HG02870 (cell line): ENCODE results near the gene OSBPL1A.
A peak's percentile ranks its signal among the peaks of the same experiment; 100 is the strongest.

Experiments
- ATAC-seq: cut with Tn5 transposase; IDR thresholded peaks from one replicate; pipeline ENCODE4 v1.9.1; 2021; ENCODE audit warnings: mild to moderate bottlenecking, moderate library complexity; ENCODE audit not compliant: unreplicated experiment

Gene OSBPL1A

GRCh38 chr18:24138409-24138788 lies 259.2 kb downstream of the OSBPL1A start:
- no peak for ATAC-seq

DNA sequence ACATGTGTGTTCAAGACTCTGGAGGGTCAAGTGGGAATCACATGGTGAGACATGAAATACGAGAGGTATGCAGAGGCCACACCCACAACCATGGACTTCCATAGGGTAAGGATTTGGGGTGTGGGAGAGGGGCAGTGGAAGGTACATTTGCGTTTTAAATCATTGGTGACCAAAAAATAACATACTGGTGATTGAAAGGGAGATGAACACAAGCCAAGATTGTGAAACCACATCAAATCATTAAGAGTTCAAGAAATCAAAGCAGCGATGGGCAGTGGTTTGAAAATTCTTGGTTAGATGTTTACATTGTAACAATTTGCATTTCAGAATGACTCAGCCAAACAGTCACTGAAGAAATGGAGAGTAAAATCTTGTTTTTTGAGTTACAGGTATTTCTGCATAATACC lies 260.7 kb downstream of the OSBPL1A start:
- no peak for ATAC-seq

GRCh38 chr18:24130494-24130893 lies 267.1 kb downstream of the OSBPL1A start:
- no peak for ATAC-seq

GRCh38 chr18:24128700-24129099 lies 268.9 kb downstream of the OSBPL1A start:
- ATAC-seq = no peak

- no peak for ATAC-seq
Measured at GRCh38 chr18:24127735-24128134, 269.9 kb downstream of the OSBPL1A start.

GRCh38 chr18:24126155-24126961 lies 271.3 kb downstream of the OSBPL1A start:
- no peak for ATAC-seq

DNA sequence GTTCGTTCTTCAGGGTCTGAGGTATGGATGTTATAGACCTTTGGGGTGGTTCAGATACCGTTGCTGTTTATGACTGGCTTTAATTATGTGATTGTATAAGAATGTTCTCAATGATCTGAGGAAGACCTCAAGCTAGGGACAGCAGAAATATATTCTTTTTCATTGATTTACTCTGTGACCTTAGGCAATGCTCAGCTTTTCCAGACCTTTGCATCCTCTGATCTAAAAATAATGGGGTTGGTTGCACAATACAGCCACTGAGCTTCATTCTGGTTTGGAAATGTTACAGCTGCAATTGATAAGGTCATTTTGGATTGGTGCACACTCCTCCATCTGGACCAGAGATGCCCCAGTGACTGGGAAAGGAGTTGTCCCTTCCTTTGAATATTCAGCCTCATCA lies 276.0 kb downstream of the OSBPL1A start:
- no peak for ATAC-seq

DNA sequence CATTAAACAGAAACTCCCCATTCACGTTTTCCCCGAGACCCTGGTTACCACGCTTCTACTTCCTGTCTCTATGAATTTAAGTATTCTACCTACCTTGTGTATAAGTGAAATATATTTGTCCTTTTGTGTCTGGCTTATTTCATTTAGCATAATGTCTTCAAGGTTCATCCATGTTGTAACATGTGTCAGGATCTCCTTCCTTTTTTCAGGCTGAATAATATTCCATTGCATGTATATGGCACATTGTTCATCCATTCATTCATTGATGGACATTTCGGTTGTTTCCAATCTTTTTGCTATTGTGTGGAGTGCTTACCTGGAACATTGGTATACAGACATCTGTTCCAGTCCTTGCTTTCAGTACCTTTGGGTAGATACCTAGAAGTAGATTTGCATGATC lies 276.9 kb downstream of the OSBPL1A start:
- ATAC-seq = no peak

DNA sequence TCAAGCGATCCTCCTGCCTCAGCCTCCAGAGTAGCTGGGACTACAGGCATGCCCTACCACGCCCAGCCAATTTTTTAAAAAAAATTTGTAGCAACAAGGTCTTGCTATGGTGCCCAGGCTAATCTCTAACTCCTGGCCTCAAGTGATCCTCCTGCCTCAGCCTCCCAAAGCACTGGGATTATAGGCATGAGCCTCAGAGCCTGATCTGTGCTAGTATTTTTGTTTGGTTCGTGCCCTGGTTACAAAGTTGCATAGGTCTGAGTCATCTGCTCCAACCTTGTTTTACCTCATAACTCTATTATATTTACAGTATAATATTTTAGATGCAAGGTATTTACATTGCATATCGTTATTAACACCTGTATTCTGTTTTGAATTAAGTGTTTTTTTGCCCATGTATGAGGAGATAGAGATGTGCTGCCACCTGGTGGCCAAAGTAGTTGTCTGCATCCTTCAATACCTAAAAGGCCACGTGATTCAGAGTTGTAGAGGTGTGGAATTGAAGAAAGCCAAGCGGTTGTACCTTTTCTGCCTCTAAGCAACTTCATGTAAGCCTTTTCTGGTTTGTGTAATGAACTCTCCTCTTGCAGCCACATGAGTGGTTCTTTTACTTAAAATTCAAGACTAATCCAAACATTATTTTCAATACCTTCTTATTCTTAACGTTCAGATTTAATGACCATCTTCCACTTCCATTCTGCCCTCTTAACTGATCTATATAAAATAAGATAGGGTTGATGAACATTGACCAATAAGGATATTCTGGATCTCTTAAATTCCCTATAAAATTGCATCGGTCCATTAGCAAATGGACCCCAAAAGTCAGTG lies 278.7 kb downstream of the OSBPL1A start:
- ATAC-seq = peak; percentile 63

DNA sequence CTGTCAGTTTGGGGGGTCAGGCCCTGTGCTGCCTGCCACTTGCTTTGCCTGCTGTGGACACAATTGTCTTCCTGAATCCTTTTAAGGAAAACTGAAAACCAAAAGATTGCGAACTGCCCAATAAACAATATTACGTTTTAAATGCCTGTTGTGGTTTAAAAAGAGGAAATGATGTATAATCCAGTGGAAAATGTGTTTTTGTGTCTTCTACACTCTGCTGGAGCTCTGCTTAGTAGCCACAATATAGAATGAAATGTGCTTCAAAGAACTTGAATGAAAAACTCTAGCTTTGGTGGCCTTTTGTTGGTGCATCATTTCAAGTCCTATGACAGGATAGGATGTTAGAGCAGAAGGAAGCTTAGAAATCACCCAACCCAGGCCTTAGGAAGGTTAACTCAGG lies 282.0 kb downstream of the OSBPL1A start:
- ATAC-seq = no peak

DNA sequence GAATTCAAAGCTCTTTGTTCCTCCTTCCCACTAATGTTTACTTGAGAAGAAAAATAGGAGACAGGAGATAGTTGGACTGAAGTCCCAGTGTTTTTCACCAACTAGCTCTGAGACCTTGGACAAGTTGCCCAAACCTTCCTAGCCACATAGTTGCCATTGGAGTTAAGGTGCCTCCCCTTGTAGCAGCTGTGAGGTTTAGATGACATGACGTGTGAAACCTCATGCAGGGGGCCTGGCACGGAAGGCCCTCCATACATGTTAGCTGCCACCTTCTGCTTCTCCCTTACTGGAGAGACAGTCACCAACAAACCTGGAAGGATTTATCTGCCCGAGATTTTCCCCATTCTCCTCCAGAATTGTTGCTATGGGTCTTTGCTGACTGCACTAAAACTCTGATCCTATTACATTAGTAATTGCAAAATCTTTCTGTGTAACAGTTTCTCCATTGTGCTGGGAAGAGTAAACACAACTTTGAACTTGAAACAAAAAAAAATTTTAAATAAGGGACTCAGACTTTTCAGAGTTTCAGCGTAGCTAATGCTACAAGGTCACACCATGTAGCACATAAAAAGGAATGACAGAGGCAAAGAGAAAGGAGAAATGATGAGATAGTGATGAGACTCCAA lies 282.6 kb downstream of the OSBPL1A start:
- no peak for ATAC-seq

- no peak for ATAC-seq
Measured at GRCh38 chr18:24112874-24113615, 284.6 kb downstream of the OSBPL1A start.

- ATAC-seq = no peak
Measured at GRCh38 chr18:24112464-24112863, 285.2 kb downstream of the OSBPL1A start.
